Activated CD4-positive, alpha-beta T cell treated with anti-CD3 and anti-CD28 coated beads, Interleukin-2, amount 10 ng/mL, durations not matched to agents 24 days and 14 days (primary cell): ENCODE data around the gene WNK4. TPM values are rescaled to one million over a fixed set of nuclear protein-coding genes. Genes with fewer than 3 reads are reported as not detected.
A peak's percentile ranks its signal among the peaks of the same experiment; 100 is the strongest.

Source experiments
- DNase-seq: peaks from one replicate; pipeline ENCODE4 v3.0.0; 2022
- H3K27ac Mint-ChIP-seq: one replicate; pipeline ENCODE4 v1.8.0; 2022; ENCODE audit warnings: mild to moderate bottlenecking, mixed read lengths
- H3K27me3 Mint-ChIP-seq: one replicate; pipeline ENCODE4 v1.8.0; 2022; ENCODE audit warnings: mixed read lengths
- H3K36me3 Mint-ChIP-seq: one replicate; pipeline ENCODE4 v1.8.0; 2022; ENCODE audit warnings: low read depth, mild to moderate bottlenecking, mixed read lengths
- H3K4me1 Mint-ChIP-seq: one replicate; pipeline ENCODE4 v1.8.0; 2021; ENCODE audit warnings: mixed read lengths
- H3K4me3 Mint-ChIP-seq: one replicate; pipeline ENCODE4 v1.8.0; 2022; ENCODE audit warnings: mild to moderate bottlenecking, moderate library complexity, mixed read lengths
- H3K9me3 Mint-ChIP-seq: one replicate; pipeline ENCODE4 v1.8.0; 2021; ENCODE audit warnings: mixed read lengths
- intact Hi-C: fragments of 100-400 bp; cut with micrococcal nuclease; formaldehyde crosslinking; loops from one replicate; pipeline ENCODE4 v1.15.1; 2023
- total RNA-seq: library from RNA; stranded (reverse); gene quantifications from 2 replicates; pipeline ENCODE4 v1.2.3, GENCODE V29; 2022

Gene WNK4
- total RNA-seq, 1 donor from 2014 or later = 0.12 TPM

DNA sequence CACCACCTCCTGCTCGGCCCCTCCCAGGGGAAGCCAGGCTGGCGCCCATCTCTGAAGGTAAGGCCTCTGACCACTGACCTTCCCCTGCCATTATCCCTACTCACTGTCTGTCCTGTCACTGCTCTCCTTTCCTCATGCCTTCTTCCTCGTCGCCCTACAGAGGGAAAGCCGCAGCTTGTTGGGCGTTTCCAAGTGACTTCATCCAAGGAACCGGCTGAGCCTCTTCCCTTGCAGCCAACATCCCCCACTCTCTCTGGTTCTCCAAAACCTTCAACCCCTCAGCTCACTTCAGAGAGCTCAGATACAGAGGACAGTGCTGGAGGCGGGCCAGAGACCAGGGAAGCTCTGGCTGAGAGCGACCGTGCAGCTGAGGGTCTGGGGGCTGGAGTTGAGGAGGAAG is 15.1 kb downstream of the WNK4 start:
- Mint-ChIP-seq H3K9me3 (peaks cover 3% of the 10 kb centered on the region), H3K4me1 (peaks cover 16% of the 10 kb centered on the region), H3K4me3 (peak overlapping the region; percentile 19), H3K27ac (no peak overlapping the region), H3K36me3 (peaks cover 10% of the 10 kb centered on the region), H3K27me3 (peaks cover 10% of the 10 kb centered on the region)
- no peak for DNase-seq
- intact Hi-C loops = no loop called here

DNA sequence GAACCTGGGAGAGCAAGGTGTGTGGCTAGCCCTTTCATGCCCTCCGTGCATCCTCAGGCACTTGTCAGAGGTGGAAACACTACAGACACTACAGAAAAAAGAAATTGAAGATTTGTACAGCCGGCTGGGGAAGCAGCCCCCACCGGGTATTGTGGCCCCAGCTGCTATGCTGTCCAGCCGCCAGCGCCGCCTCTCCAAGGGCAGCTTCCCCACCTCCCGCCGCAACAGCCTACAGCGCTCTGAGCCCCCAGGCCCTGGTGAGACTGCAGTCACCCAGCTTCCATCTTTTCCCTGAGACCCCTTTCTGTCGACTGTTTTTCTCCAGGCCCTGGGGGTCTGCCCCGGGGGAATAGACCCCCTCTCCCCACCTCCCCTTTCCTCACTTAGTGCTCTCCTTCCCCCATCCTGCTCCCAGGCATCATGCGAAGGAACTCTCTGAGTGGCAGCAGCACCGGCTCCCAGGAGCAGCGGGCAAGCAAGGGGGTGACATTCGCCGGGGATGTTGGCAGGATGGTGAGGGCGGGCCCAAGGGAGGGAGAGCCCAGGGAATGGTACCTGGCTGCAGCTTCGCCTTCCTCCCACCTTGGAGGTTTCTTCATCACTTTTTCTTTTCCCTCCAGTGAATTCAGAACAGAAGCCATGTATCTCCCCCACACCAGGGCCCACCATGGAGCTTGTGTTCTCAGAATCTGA is 15.8 kb downstream of the WNK4 start:
- intact Hi-C loops = no loop called here

GRCh38 chr17:42797067-42798007 is 16.9 kb downstream of the WNK4 start:
- H3K27me3 Mint-ChIP-seq = peaks cover 12% of the 10 kb centered on the region
- H3K9me3 Mint-ChIP-seq = peaks cover 3% of the 10 kb centered on the region
- peaks cover 16% of the 10 kb centered on the region for H3K4me1 Mint-ChIP-seq
- no peak for DNase-seq
- intact Hi-C loops = loop anchor here (1.0 kb wide), 1 partner anchor 27 kb away; the partner anchor contains the start of gene BECN1
- H3K4me3 Mint-ChIP-seq = peak overlapping the region; percentile 95
- H3K36me3 Mint-ChIP-seq = peaks cover 10% of the 10 kb centered on the region
- H3K27ac Mint-ChIP-seq = no peak overlapping the region

More for the DNA sequence above, 15.8 kb downstream of the WNK4 start:
- H3K4me3 Mint-ChIP-seq = no peak overlapping the region
- H3K36me3 Mint-ChIP-seq = peaks cover 10% of the 10 kb centered on the region
- peaks cover 16% of the 10 kb centered on the region for H3K4me1 Mint-ChIP-seq
- DNase-seq = no peak
- H3K27me3 Mint-ChIP-seq = peaks cover 9% of the 10 kb centered on the region
- H3K27ac Mint-ChIP-seq = no peak overlapping the region
- peaks cover 3% of the 10 kb centered on the region for H3K9me3 Mint-ChIP-seq

GRCh38 chr17:42798011-42798382 is 17.6 kb downstream of the WNK4 start:
- peaks cover 10% of the 10 kb centered on the region for H3K36me3 Mint-ChIP-seq
- no peak for DNase-seq
- H3K27ac Mint-ChIP-seq = peak overlapping the region; percentile 73
- peaks cover 3% of the 10 kb centered on the region for H3K9me3 Mint-ChIP-seq
- H3K4me3 Mint-ChIP-seq = peak overlapping the region; percentile 95
- peaks cover 12% of the 10 kb centered on the region for H3K27me3 Mint-ChIP-seq
- peaks cover 16% of the 10 kb centered on the region for H3K4me1 Mint-ChIP-seq
- intact Hi-C loops = loop anchor here (1.0 kb wide), 1 partner anchor 26 kb away; the partner anchor contains the start of gene BECN1

DNA sequence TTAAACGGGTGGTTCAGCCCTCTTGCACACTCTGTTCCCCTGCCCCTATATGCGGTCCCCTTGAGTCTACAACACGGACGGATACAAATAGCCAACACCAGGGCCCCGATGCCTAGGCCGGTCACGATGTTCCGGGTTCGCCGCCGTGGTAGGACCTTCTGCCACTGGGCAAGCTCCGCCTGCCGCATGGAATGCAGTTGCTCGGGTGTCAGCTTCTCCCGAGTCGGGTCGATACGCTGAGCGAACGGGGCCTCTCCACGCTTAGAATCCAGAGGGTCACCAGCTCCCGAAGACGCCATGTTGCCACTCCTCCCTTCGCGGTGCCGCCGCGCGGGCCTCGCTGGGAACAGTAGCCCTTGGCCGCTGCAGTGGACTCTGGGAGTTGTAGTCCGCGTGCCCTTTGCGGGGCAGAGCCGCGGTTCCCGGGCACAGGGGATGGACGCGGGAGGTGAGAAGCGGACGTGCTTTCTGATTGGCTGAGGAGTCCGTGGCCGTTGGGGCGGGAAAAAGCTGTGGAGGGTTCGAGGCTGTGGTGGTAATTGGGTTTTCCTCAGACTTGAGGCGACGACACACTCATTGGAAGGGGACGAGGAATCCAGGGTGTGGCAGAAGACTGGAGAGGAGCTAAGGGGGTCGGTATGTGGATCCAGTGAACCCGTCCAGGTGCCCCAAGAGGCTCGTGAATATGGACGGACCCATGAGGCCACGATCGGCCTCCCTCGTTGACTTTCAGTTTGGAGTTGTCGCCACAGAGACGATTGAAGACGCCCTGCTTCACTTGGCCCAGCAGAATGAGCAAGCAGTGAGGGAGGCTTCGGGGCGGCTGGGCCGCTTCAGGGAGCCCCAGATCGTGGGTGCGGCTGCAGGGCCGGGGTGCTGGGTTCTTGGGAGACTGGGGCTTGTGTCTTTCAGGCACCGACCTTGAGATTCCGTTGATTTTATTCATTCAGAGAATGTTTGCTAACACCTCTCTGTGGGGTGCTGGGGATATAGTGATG is 18.3 kb downstream of the WNK4 start, which contains the start of the genes CNTD1 and COA3:
TSS of gene CNTD1 (plus strand) at position 479 of the 998 bp plus-strand sequence. CDS start at position 686, 207 bp downstream.
TSS of gene COA3 (minus strand) at position 322 of the 998 bp plus-strand sequence. CDS start at position 299, 23 bp downstream.
- peaks cover 10% of the 10 kb centered on the region for H3K36me3 Mint-ChIP-seq
- peaks cover 3% of the 10 kb centered on the region for H3K9me3 Mint-ChIP-seq
- peak within 1 kb of the TSS; percentile 95 for H3K4me3 Mint-ChIP-seq
- H3K27me3 Mint-ChIP-seq = peaks cover 12% of the 10 kb centered on the region
- peaks cover 16% of the 10 kb centered on the region for H3K4me1 Mint-ChIP-seq
- peak; percentile 95 for DNase-seq
- H3K27ac Mint-ChIP-seq = peak within 1 kb of the TSS; percentile 73
- intact Hi-C loops = loop anchor here (1.0 kb wide), 1 partner anchor 26 kb away; the partner anchor contains the start of gene BECN1

GRCh38 chr17:42803074-42803883 is 22.9 kb downstream of the WNK4 start:
- no peak for DNase-seq

DNA sequence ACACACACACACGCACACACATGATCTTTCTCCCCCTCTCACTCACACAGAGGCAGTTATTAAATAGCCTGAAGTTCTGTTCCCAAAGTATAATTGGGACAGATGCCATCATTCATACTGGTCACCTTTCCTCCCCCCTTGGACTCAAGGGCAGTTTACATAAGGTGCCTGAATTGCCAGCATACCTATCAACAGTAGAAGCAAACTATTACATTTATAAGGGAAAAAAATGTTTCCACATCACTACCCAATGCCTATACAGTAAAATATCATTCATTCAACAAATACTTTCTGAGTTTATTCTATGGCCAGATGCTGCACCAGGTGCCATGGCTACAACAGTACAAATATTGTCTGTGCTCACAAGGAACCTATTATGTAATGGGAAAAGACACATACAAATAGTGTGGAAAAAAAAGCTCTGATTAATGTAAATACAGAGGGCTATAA is 24.5 kb downstream of the WNK4 start:
- peaks cover 10% of the 10 kb centered on the region for H3K27me3 Mint-ChIP-seq
- H3K27ac Mint-ChIP-seq = no peak overlapping the region
- no peaks in the 10 kb centered on the region for H3K9me3 Mint-ChIP-seq
- H3K36me3 Mint-ChIP-seq = peaks cover 10% of the 10 kb centered on the region
- no peak for DNase-seq
- no peak overlapping the region for H3K4me3 Mint-ChIP-seq
- intact Hi-C loops = no loop called here
- H3K4me1 Mint-ChIP-seq = no peaks in the 10 kb centered on the region

More at GRCh38 chr17:42803074-42803883, 22.9 kb downstream of the WNK4 start:
- peaks cover 3% of the 10 kb centered on the region for H3K9me3 Mint-ChIP-seq
- no peak overlapping the region for H3K4me3 Mint-ChIP-seq
- no peak overlapping the region for H3K27ac Mint-ChIP-seq
- peaks cover 12% of the 10 kb centered on the region for H3K27me3 Mint-ChIP-seq
- peaks cover 4% of the 10 kb centered on the region for H3K4me1 Mint-ChIP-seq
- intact Hi-C loops = no loop called here
- H3K36me3 Mint-ChIP-seq = peaks cover 2% of the 10 kb centered on the region

DNA sequence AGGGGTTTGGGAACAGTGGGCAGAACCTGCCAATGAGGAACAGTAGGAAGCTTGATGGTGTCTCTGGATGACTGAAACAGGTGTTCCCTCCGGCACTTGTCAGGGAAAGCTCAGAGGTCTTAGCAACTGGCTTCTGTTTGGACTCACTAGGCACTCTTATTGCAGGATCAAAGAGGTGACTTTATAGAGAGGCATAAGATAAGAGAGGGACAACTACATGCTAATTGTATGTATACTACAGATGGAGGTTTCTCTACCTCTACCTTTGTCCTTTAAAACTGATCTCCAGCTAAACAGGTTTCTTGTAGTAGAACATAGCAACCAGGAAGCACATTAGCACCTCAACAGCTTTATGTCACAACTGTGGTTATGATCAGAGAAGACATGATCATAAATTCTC is 25.8 kb downstream of the WNK4 start:
- no peak overlapping the region for H3K27ac Mint-ChIP-seq
- peaks cover 19% of the 10 kb centered on the region for H3K36me3 Mint-ChIP-seq
- H3K27me3 Mint-ChIP-seq = peaks cover 3% of the 10 kb centered on the region
- H3K4me3 Mint-ChIP-seq = no peak overlapping the region
- intact Hi-C loops = no loop called here
- peaks cover 2% of the 10 kb centered on the region for H3K4me1 Mint-ChIP-seq
- no peaks in the 10 kb centered on the region for H3K9me3 Mint-ChIP-seq
- DNase-seq = no peak

- intact Hi-C loops = no loop called here
- Mint-ChIP-seq H3K36me3 (peaks cover 31% of the 10 kb centered on the region), H3K4me1 (peaks cover 2% of the 10 kb centered on the region), H3K27ac (no peak overlapping the region), H3K4me3 (no peak overlapping the region), H3K27me3 (no peaks in the 10 kb centered on the region), H3K9me3 (no peaks in the 10 kb centered on the region)
- no peak for DNase-seq
These were observed 28.8 kb downstream of the WNK4 start for GRCh38 chr17:42809250-42809649.

GRCh38 chr17:42814633-42815399 is 34.4 kb downstream of the WNK4 start:
- Mint-ChIP-seq H3K27me3 (no peaks in the 10 kb centered on the region), H3K4me1 (peaks cover 2% of the 10 kb centered on the region), H3K36me3 (peaks cover 64% of the 10 kb centered on the region), H3K27ac (no peak overlapping the region), H3K4me3 (no peak overlapping the region), H3K9me3 (no peaks in the 10 kb centered on the region)
- intact Hi-C loops = no loop called here
- no peak for DNase-seq

- no peak for DNase-seq
- Mint-ChIP-seq H3K36me3 (peaks cover 62% of the 10 kb centered on the region), H3K27ac (no peak overlapping the region), H3K4me1 (peaks cover 13% of the 10 kb centered on the region), H3K9me3 (no peaks in the 10 kb centered on the region), H3K4me3 (no peak overlapping the region), H3K27me3 (no peaks in the 10 kb centered on the region)
- intact Hi-C loops = no loop called here
These were observed 37.5 kb downstream of the WNK4 start for GRCh38 chr17:42817866-42818265.

GRCh38 chr17:42818379-42818778 is 38.0 kb downstream of the WNK4 start:
- no peaks in the 10 kb centered on the region for H3K9me3 Mint-ChIP-seq
- no peak overlapping the region for H3K27ac Mint-ChIP-seq

More at GRCh38 chr17:42818379-42818778, 38.0 kb downstream of the WNK4 start:
- Mint-ChIP-seq H3K27me3 (no peaks in the 10 kb centered on the region), H3K36me3 (peaks cover 62% of the 10 kb centered on the region), H3K4me3 (no peak overlapping the region), H3K4me1 (peaks cover 13% of the 10 kb centered on the region)
- intact Hi-C loops = no loop called here
- DNase-seq = no peak
